ENCODE results near the gene PKNOX2. TPM values are rescaled to one million over a fixed set of nuclear protein-coding genes. Genes with fewer than 3 reads are reported as not detected.

The PKNOX2 gene
- total and polyA plus RNA-seq, 2 of the 4 experiments (the other 2 are of a cell fraction): 0.72 to 2.3 TPM

DNA sequence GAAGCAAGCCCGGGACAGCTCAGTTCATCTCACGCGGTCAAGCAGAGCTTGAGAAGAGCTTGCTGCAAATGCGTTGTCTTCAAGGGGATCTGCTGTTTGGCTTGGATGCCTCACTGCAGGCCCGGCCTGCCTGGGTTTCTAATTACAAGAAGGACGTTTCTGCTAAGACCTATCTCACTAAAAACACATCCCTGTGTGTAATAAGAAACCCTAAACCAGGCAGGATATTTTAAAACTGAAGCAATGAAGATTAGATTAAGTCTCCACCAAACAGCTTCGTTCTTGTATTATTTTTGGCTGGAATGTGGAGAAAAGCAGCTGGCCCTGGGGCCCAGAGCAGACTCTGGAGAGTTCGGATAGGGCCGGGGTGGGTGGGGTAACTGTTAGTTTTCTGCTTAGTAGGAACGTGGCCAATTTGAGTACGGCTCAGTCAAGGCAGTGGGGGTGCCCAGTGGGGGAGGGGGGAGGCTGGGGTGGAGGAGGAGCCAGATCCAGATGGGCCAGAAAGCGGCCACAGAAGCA, 6.0 kb downstream of the PKNOX2 start (continued):
- TF ChIP-seq CHD1 (IDR thresholded peaks at IDR 0.05; ENCODE audit: low read depth, low read length): no peak

DNA sequence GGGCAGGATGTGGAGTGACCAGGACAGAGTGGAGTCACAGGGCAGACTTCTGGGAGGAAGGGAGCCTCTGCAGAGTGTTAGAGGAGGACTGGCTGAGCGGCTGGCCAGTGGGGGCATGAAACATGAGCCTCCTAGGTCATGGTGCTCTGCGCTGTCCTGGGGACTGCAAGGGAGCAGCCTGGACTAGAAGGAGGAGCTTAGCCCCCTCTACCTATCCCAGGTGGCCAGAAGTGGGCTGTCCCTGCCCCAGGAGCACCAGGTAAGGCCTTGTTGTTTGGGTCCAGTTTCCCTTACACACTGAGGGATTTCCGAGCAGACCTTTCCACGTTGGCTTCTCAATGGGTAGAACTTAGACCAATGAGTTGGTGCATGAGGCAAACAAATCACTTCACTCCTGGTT, 7.4 kb downstream of the PKNOX2 start:
- TF ChIP-seq MAZ (IDR thresholded peaks at IDR 0.05; ENCODE audit: borderline replicate concordance, low read depth, low read length): no peak
- TF ChIP-seq MAFK (IDR thresholded peaks at IDR 0.05; ENCODE audit: low read depth, low read length): no peak
- no peak for TF ChIP-seq SMC3 (IDR thresholded peaks at IDR 0.05; ENCODE audit: low read depth, low read length)
- no peak for TF ChIP-seq NFE2L2 (IDR thresholded peaks at IDR 0.05; ENCODE audit: low read depth, low read length)
- no peak for TF ChIP-seq CHD1 (IDR thresholded peaks at IDR 0.05; ENCODE audit: low read depth, low read length)
- TF ChIP-seq, protein P1, sequence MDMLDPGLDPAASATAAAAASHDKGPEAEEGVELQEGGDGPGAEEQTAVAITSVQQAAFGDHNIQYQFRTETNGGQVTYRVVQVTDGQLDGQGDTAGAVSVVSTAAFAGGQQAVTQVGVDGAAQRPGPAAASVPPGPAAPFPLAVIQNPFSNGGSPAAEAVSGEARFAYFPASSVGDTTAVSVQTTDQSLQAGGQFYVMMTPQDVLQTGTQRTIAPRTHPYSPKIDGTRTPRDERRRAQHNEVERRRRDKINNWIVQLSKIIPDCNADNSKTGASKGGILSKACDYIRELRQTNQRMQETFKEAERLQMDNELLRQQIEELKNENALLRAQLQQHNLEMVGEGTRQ (IDR thresholded peaks at IDR 0.05; ENCODE audit: low read depth, low read length): no peak
- no peak for TF ChIP-seq FOS (IDR thresholded peaks at IDR 0.05; ENCODE audit: low read depth, low read length)
- TF ChIP-seq, protein P2, sequence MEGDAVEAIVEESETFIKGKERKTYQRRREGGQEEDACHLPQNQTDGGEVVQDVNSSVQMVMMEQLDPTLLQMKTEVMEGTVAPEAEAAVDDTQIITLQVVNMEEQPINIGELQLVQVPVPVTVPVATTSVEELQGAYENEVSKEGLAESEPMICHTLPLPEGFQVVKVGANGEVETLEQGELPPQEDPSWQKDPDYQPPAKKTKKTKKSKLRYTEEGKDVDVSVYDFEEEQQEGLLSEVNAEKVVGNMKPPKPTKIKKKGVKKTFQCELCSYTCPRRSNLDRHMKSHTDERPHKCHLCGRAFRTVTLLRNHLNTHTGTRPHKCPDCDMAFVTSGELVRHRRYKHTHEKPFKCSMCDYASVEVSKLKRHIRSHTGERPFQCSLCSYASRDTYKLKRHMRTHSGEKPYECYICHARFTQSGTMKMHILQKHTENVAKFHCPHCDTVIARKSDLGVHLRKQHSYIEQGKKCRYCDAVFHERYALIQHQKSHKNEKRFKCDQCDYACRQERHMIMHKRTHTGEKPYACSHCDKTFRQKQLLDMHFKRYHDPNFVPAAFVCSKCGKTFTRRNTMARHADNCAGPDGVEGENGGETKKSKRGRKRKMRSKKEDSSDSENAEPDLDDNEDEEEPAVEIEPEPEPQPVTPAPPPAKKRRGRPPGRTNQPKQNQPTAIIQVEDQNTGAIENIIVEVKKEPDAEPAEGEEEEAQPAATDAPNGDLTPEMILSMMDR (conservative IDR thresholded peaks at IDR 0.05; ENCODE audit: low read depth, low read length): no peak
- no peak for TF ChIP-seq CEBPB (IDR thresholded peaks at IDR 0.05; ENCODE audit: low read depth, low read length)
- TF ChIP-seq RFX5 (IDR thresholded peaks at IDR 0.05; ENCODE audit: low read depth, low read length): no peak
- no peak for TF ChIP-seq BHLHE40 (IDR thresholded peaks at IDR 0.05; ENCODE audit: low read depth, low read length)
- TF ChIP-seq, protein P3, sequence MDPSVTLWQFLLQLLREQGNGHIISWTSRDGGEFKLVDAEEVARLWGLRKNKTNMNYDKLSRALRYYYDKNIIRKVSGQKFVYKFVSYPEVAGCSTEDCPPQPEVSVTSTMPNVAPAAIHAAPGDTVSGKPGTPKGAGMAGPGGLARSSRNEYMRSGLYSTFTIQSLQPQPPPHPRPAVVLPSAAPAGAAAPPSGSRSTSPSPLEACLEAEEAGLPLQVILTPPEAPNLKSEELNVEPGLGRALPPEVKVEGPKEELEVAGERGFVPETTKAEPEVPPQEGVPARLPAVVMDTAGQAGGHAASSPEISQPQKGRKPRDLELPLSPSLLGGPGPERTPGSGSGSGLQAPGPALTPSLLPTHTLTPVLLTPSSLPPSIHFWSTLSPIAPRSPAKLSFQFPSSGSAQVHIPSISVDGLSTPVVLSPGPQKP (IDR thresholded peaks at IDR 0.05; ENCODE audit: borderline replicate concordance, low read depth, low read length): no peak
- no peak for TF ChIP-seq RCOR1 (IDR thresholded peaks at IDR 0.05; ENCODE audit: insufficient replicate concordance, low read length)
- TF ChIP-seq MXI1 (IDR thresholded peaks at IDR 0.05; ENCODE audit: borderline replicate concordance, low read depth, low read length): no peak
- DNase-seq (no peak), ATAC-seq (ENCODE audit: low read depth) (no peak)
- ChIA-PET POLR2A (ENCODE audit: unreplicated experiment) (no interaction called here), CTCF (no interaction called here)
- Histone ChIP-seq H3K4ac (ENCODE audit: low read depth, low read length) (no peak overlapping the region), H3K23ac (ENCODE audit: low read depth, low read length) (no peak overlapping the region), H3K27ac (ENCODE audit: insufficient read depth, low read length) (no peak overlapping the region), H2AFZ (replicated peaks; ENCODE audit: low read length, poor library complexity) (no peak overlapping the region), H2AK5ac (ENCODE audit: low read depth, low read length) (no peak overlapping the region), H3K9me1 (ENCODE audit: insufficient read depth, low read length) (peaks cover 8% of the 10 kb centered on the region), H3K14ac (replicated peaks; ENCODE audit: low read depth, low read length) (no peak overlapping the region), H2AK9ac (replicated peaks; ENCODE audit: low read depth, low read length, poor library complexity) (no peak overlapping the region), H3K9me3 (ENCODE audit: control insufficient read depth, insufficient read depth, low read length) (no peaks in the 10 kb centered on the region), H2BK20ac (ENCODE audit: low read depth, low read length) (no peak overlapping the region), H3K9ac (ENCODE audit: low read depth, low read length) (no peak overlapping the region), H4K8ac (ENCODE audit: low read depth in 2 of 2, low read length in 2 of 2) (no peak overlapping the region), H3K56ac (ENCODE audit: extremely low read depth, insufficient read depth, low read length) (no peak overlapping the region), H3K4me1 (ENCODE audit: control insufficient read depth, insufficient read depth, low read length) (peaks cover 17% of the 10 kb centered on the region), H4K91ac (ENCODE audit: insufficient read depth, low read depth, low read length) (no peak overlapping the region), H2BK120ac (ENCODE audit: low read depth, low read length) (no peak overlapping the region), H4K5ac (ENCODE audit: low read depth, low read length) (no peak overlapping the region), H2BK5ac (ENCODE audit: low read depth, low read length, poor library complexity, severe bottlenecking) (no peak overlapping the region), H3K27me3 (ENCODE audit: control insufficient read depth, insufficient read depth, low read length) (peaks cover 4% of the 10 kb centered on the region; the same call in 1 of the 2 replicates), H3K79me1 (ENCODE audit: low read depth in 1 of 2, low read length in 2 of 2) (peaks cover 0 to 16% of the 10 kb centered on the region in 2 experiments; a peak in 2 of 4 replicates), H3K4me2 (ENCODE audit: low read depth, low read length) (no peak overlapping the region), H3K4me3 (ENCODE audit: insufficient read depth, low read depth, low read length) (no peak overlapping the region), H4K20me1 (ENCODE audit: insufficient read depth, low read length) (no peaks in the 10 kb centered on the region), H3K18ac (ENCODE audit: low read depth, low read length) (no peak overlapping the region; the same call in 1 of the 2 replicates), H3K36me3 (ENCODE audit: control insufficient read depth, insufficient read depth, low read length) (no peaks in the 10 kb centered on the region), H2BK15ac (ENCODE audit: low read depth, low read length) (no peak overlapping the region)
- in situ Hi-C loops (cut with MboI; ENCODE audit: low sequenced_read_pairs): no loop called here
- intact Hi-C loops (cut with micrococcal nuclease): no loop called here
- 92% methylated on average over 2 of the region's 4 CpGs; no CpG with 5 or more reads in 1 of the 2 experiments for WGBS, 2 experiments (ENCODE audit: extremely low coverage in 2 of 2, insufficient read length in 1 of 2)
- no TSS peak for BruUV-seq (replicated peaks)
- dilution Hi-C loops (cut with HindIII; ENCODE audit: low sequenced_read_pairs, unreplicated experiment): no loop called here

All from IMR-90 (cell line).